ENCODE measurements around the gene PRKG1.

- TF ChIP-seq POLR2A (IDR thresholded peaks at IDR 0.05) (no peak), CTCF (IDR thresholded peaks at IDR 0.05) (no peak)
Observed at GRCh38 chr10:52276163-52276562, 1201.9 kb downstream of the PRKG1 start.

Measured in Peyer's patch (tissue), 4 donors.